Right kidney (tissue), 1 donor: ENCODE measurements around the gene ANO1.

Source experiments
- DNase-seq: peaks from one replicate; pipeline ENCODE4 v3.0.0-alpha.2; 2016

The ANO1 gene

DNA sequence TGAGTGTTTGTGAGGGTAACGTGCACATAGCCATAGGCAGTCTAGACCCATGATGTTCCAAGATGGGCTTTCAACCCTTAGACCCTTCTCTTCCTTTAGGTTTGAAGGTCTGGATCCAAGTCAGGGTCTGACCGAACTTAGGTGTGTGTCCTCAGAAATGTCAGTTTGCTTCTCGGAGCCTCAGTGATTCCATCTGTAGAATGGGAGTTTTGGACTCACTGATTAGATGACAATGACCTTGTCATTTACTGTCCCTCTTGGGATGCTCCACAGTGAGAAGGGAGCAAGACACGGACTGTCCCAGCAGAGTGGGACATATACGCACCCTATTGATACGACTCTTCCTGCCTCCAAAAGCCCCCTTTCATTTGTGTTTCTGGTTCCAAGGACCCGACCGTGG lies 37.7 kb downstream of the ANO1 start:
- DNase-seq: no peak

DNA sequence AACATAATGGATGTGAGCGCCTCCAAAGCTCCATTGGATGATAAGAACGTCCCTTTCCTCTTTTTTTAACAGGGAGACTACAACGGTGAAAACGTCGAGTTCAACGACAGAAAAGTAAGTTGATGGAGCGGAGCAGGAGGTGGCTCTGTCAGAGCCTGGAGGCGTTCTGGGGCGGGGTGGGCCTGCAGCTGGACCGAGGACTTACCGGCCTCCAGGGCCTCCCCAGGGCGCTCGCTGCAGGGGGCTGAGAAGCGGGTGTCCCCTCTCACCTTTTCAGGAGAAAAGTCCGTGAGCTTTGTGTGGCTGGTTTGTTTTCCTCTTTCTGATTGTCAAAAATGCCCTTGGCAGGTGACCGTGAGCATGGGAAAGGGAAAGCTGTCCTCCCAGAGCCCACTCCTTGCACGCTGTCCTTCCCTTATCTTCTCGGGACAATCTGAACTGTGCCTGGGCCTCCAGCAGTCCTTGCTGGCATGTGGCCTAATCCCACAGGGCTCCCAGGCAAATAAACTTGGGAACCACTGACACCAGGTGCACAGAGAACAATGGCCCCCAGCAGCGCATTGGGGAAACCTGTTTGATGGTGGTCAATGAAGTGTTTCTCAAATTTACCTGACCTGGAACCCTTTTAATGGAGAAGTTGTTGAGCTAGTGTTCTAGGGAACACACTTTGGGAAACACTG lies 38.4 kb downstream of the ANO1 start:
- DNase-seq: no peak

DNA sequence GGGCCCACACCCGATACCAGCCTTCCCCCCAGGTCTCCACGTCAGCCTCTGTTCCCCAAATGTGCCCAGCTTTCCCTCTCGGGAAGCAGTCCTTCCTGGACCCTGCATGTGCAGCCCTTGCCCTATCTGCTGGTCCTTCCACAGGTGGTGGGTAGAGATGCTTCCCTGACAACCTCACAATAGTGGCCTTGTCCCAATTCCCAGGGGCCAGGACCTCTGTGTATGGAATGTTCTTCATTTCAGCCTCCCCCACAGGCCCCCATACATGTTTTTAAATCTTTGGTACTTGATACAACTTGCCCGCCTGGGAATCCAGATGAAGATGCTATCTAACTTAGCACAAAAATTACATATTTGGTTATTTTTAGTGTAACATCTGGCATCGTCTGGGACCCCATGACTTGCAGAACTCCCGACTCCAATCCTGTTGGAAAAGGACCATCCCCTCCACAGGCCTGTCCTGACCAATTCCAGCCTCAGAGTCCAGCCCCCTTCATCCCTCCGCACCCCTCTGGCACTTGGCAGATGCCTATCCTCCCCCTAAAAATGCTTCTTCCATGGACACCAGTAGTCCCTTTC lies 39.5 kb downstream of the ANO1 start:
- DNase-seq: no peak

DNA sequence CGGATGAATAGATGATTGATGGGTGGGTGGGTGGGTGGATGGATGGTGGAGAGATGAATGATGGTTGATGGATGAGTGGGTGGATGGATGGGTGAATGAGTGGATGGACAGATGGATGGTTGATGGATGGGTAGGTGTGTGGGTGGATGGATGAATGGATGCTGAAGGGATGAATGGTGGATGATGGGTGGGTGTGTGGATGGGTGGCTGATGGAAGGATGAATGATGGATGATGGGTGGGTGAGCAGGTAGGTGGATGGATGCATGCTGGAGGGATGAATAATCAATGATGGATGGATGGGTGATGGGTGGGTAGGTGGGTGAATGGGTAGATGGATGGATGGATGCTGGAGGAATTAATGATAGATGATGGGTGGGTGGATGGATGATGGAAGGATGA lies 40.5 kb downstream of the ANO1 start:
- DNase-seq: no peak

DNA sequence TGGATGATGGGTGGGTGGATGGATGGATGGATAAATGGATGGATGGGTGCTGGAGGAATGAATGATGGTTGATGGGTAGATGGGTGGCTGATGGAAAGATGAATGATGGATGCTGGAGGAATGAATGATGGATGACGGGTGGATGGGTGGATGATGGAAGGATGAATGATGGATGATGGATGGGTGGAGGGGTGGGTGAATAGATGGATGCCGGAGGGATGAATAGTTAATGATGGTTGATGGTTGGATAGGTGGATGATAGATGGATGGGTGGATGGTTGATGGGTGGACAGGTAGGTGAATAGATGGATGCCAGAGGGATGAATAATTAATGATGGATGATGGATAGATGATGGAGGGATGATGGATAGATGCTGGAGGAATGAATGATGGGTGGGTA lies 41.4 kb downstream of the ANO1 start:
- no peak for DNase-seq

DNA sequence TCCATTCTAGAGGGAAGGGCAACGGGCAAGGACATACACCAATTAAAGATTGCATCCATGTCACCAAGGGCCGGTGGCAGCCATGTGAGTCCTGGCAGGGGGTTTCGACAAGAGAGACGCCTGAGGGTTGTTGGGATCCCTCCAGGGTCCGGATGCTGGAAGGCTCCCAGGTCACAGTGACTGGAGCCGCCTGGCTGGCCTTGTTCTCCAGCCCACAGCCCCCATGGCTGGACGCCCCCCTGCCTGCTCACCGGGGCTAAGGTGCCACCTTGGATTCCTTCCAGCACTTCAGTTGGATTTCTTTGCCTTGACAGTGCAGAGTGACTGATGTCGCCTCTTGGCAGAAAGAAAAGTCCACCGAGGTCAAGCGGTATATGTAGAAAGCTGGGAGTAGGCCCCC lies 42.6 kb downstream of the ANO1 start:
- no peak for DNase-seq

DNA sequence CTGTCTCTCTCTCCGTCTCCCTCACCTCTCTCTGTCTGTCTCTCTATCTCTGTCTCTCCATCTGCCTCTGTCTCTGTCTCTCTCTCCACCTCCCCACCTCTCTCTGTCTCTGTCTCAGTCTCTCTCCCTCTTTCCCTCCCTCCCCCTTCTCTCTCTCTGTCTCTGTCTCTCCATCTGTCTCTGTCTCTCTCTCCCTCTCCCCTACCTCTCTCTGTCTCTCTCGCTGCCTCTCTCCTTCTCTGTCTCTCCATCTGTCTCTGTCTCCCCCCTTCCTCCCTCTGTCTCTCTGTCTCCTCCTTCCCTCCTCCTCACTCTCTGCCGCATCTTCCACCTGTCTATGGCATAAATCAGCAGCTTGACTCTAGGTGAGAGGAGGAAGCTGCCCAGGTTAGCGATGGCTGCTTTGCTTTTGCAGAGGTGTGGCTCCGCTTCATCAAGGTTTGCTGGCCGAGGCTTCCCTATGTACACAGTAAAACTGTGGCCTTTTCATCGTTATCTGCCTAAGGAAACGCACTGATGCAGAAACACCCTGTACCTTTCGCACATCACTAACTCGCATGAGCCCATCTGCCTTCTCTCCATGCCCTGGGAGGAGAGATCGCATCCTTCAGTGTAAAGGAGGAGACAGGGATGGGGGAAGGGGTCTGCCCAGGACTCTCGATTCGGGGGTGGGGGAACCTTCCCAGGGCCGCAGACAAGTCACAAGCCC lies 44.5 kb downstream of the ANO1 start:
- DNase-seq: no peak

DNA sequence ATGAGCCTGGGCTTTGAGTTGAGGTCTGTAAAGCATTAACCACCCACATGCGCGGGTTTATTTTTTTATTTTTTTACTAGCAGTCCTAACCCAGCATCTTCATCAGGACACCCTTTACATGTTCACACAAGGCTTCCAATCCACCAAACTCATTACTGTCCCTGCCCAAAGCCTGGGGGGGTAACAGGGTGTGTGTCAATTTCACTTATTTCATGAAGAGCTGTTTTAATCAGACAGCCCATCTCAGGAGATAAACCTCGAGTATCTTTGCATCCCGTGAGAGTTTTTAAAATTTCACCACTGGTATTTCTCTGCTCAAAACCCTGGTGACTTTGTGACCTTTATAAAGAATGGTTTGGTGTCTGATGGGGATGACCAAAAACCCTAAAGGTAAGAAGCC lies 45.6 kb downstream of the ANO1 start:
- DNase-seq: no peak

DNA sequence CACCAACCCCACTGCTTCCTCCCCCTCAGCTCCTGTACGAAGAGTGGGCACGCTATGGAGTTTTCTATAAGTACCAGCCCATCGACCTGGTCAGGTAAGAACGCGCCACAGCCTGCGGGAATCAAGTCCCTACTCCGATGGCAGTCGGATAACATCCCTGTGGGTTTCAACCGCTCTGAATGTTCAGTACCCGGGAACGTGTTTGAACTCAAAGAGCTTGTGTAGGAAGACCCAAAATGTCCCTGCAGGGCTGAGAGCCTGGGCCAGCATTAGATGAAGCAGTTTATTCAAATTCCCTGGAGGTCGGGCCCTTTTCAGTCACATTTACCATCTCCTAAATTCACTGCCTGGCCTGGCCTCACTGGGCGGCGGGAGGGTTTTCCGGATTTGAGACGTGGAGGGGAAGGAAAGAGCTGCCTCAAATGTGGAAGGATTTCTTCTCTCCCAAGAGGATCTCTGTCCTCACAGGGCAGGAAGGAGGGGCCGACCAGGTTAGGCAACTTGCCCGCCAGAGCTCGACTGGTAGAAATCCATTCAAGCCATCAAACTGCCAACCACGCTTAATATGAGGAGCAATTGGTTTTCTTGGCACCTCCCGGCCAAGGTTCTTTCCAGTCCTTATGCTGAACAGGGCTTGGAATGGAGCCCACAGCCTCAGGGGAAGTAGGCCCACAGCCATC lies 46.3 kb downstream of the ANO1 start:
- DNase-seq: no peak

DNA sequence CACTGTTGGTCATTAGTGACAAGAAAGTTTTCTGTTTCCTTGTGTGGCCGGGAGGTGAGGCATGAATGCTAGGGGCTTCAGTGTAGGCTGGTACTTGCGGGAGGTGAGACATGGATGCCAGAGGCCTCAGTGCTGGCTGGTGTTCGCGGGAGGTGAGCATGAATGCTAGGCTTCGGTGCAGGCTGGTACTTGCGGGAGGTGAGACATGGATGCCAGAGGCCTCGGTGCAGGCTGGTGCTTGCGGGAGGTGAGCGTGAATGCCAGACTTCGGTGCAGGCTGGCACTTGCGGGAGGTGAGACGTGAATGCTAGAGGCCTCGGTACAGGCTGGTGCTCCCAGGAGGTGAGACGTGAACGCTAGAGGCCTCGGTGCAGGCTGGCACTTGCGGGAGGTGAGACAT lies 48.4 kb downstream of the ANO1 start:
- no peak for DNase-seq

DNA sequence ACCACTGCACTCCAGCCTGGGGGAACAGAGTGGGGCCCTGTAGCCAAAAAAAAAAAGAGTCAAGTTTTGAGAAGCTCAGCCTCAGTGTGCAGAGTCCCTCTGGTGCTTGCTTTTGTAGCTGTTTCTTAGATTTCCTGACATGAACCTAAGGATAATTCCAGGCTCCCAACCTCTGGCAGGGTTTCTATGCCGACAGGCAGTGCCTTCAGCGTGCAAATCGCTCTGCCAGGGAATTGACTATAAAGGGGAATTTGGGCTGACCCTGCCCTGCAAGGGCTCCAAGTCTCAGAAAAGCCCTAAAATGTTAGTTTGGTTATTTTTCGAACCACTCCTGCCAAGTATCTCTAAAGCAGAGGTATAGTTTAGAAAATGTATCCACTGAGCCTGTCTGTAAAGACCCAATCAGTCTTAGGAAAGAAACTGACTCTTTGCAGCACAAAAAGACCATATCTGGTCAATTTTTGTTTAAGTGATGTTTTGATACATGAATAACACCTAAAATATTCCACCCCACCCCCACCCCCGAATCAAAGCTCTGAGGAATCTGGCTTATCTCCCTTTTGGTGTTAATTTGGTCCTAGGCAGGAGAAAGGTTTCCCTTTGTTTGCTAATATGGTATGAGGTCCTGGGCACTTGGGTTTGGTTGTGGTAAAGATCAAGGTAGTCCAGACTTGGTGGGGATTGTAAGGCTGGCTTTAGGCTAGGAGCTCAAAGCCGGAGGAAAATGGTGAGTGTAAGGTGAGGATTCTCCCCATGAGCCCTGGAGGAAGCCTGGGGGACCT lies 49.7 kb downstream of the ANO1 start:
- no peak for DNase-seq

DNA sequence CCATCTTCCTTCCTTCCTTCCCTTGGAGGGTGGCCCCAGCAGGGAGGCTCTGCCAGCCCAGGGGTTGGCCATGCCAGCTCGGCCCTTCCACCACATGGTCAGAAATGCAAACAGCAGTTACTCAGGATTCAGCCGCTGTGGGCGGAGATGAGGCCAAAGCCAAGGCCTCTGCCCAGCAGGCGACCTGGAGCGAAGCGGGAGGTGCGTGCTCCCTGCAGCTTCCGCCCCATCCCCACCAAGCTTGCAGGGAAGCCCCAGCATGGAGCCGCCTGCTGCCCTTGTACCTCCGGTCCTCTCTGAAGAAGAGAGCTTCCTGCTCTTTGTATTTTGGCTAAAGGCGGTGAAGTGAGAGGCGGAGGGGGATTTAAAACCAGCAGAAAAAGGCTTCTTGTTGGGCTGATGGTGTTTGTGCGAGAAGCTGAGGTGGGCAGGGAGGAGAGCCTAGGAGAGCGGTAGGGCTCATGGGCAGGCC lies 50.4 kb downstream of the ANO1 start:
- no peak for DNase-seq

DNA sequence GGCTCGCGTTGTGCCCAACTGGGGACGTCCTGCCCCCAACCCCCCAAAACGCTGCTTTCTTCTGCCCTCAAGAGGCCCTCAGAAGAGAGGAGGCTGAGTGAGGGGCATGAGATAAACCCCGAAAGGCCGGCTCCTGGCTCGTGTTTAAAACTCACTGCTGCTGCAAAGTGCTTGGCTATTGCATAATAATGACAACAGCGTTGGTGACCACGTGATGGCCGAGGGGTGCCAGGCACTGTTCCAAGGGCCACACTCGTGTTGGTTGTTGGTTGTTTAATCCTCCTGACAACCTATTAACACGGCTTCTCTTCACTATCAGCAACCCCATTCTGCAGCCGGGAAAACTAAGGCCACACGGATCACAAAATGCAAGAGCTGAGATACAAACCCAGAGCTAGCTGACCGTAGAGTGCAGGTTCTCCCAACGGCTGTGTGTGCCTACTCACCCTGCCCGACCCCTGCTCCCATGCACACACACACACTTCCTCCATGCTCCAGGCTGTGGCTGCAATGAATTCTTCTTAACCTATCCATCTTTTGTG lies 51.0 kb downstream of the ANO1 start:
- no peak for DNase-seq

DNA sequence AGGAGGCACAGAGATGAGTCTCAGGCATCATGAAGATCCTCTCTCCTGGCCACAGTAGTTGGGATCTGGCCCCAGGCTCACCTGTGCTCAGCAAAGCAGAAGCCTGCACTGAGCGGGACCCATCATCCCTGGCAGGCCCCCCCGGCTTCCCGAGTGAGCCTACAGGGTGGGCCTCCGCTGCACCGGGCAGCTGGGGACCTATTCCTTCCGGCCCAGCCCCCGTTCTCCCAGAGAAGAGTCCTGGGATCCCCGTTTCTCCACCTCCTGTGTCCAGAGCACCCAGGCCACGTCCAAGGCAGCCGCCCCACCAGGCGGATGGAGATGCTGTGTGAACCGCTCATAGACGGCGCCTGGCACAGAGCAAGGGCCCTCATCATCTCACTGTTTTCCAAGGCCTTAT lies 52.5 kb downstream of the ANO1 start:
- no peak for DNase-seq

DNA sequence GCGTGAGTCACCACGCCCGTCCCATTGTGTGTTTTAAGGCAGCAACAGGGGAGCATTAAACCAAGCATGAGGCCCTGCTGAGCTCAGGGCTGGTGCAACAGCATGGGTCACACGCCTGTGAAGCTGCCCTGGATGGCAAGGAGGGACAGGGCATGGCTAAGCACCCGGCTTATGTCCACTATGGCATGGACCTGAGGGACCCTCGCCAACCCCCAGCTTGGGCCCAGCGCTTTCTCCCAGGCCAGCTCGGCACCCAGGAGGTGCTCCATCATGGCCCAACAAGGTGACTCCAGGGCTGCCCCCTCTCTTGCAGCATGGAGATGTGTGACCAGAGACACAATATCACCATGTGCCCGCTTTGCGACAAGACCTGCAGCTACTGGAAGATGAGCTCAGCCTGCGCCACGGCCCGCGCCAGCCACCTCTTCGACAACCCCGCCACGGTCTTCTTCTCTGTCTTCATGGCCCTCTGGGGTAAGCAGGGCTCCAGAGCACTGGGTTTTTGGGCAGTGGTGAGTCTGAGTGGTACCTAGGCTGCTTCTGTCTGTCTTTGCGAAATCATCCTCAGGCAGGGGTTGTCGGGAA lies 53.6 kb downstream of the ANO1 start:
- DNase-seq: no peak

DNA sequence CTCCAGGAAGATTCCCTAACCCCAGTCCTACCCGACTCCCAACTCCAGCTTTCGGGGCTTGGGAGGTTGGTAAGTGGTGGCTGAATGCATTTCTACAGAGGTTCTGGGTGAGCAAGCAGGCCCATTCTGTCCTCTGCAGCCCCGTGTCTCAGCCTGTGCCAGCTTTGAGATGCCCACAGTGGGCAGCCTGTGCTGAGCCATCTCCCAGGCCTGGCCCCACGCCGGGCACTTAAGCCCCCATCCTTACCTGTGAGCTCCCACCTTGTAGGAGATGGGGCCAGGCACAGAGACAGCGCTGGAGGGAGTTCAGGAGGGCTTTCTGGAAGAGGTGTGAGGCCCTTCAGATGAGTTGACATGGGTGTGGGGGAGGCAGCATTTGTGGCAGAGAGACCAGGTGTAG lies 54.5 kb downstream of the ANO1 start:
- DNase-seq: no peak

DNA sequence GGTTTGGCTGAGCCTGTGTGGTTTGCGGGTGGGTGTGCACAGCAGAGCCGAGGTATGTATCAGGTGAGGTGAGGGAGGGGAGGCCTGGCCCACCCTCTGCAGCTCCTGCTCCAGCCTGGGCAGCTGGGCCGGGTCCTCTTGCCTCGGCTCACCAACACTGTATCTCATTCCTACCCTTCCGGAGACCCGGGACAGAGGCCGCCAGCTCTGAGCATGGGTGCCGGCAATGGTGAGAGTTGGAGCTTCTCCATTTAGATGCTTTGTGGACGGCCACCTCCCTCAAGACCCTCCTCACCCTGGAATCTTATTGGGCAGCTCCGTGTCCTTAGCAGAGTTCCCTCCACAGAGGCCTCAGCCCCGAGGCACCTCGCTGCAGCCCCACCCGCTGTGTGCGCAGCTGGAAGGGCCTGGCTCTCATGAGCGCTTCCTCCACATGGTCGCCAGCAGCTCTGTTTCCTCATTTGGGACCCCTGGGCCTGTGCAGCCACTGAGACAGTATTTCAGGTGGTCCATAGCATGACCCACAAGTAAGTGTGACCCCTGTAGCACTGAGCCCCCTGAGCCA lies 55.7 kb downstream of the ANO1 start:
- no peak for DNase-seq

DNA sequence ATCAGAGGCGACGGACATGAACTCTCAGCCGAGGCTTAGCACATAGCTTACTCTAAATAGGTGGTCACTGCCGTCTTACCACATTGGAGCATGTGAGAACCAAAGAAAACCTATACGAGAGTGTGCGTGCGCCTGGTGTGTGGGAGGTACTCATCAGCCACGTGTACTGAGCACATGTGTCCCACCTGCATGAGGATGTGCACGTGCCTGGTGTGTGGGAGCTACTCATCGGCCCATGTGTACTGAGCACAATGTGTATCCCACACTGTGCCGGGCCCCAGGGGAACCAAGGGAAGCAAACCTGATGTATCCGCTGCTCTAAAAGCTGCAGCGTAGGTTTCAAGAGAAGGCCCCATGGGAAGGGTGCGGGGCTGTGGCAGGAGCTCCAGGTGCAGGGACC lies 56.4 kb downstream of the ANO1 start:
- DNase-seq: no peak

DNA sequence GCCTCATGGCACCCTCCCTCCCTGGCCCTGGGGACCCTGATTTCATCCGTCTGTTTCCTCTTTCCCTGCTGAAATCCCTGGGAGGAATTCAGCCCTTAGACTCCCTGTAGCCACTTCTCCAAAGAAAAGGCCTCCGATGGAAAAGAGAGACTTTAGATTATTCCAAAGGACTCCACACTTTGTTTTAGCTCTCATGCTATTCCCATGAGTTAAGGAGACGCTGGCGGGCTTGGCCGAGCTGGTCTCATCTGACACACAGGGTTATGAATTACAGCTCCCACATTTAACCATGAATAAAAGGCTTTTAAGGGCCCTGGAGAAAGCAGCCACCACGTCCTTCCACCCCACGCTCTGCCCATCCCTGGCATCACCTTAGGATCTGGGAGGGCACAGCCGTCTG lies 57.0 kb downstream of the ANO1 start:
- no peak for DNase-seq

DNA sequence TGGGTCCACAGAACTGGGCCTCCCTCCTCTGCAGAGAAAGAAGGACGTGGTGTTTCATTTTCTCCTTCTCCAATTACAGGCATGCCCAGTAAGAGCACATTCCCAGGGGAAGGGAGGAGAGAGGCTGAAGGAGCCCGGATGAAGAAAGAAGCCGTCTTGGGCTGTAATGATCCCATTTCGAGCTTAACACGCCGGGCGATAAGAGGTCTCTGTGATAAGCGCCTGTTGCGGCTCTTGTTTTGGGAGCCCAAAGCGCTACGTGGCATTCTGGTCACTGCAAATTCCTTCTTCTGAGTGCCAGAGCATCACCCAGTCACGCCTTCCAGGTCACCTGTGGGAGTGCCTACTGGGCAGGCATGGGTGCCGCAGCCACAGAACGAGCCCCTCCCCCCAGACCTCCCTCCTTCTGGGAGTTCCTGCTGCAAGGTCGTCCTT lies 57.5 kb downstream of the ANO1 start:
- no peak for DNase-seq

DNA sequence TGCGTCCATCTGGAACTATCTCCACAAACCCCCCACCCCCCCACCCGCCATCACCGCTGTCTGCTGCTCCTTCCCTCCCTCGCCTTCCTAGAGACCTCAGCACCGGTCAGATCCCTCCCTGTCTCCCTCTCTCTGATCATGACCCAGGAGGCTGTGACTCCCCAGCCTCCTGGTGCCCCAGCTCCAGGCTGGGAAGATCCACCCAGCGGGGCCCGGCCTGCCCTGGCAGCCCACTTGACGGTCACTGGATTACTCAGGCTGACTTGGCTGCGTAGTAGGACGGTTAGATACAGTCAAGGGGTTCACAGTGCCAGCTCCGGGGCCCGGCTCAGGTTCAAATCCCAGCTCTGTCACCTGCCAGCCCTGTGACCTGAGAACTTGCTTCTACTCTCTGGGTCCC lies 59.3 kb downstream of the ANO1 start:
- DNase-seq: no peak

DNA sequence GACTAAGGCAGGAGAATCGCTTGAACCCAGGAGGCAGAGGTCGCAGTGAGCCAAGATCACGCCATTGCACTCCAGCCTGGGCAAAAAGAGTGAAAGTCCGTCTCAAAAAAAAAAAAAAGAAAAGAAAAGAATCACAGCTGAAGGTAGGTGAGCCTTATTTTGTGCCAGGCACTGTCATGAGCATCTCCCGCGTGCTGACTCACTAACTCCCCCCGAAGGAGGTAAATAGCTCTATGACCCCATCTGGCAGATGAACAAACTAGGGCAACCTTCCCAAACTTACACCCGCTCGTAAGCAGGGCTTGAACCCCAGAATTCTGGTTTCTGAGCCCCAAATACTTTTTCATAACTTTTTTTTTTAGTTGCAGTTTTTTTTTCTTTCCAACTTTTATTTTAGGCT lies 60.3 kb downstream of the ANO1 start:
- no peak for DNase-seq
